HPDE6-E6E7 (cell line): ENCODE measurements around the gene TSPAN18.

Source experiments
- DNase-seq: peaks from one replicate; pipeline ENCODE4 v3.0.0; 2011; ENCODE audit warnings: missing footprints; ENCODE audit errors: extremely low spot score

The TSPAN18 gene

GRCh38 chr11:44942029-44942955 lies 215.5 kb downstream of the TSPAN18 start:
- no peak for DNase-seq

DNA sequence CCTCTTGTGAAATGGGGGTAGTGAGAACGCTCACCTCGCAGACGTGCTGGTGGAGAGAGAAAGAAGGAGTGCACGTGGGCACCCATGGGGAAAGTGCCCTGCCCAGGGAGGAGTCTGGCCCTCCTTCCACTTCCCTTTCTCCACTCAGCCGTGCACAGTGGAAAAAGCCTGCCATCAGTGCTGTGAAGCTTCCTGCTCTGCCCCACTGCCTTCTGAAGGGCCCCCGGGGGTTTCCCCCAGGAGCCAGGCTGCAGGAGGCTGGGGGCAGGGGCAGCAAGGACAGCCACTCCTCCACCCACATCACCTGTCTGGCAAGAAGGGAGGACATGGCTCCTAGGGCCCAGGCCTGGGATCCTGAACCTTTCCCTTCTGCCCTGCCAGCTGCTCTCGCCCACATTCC lies 216.4 kb downstream of the TSPAN18 start:
- no peak for DNase-seq

DNA sequence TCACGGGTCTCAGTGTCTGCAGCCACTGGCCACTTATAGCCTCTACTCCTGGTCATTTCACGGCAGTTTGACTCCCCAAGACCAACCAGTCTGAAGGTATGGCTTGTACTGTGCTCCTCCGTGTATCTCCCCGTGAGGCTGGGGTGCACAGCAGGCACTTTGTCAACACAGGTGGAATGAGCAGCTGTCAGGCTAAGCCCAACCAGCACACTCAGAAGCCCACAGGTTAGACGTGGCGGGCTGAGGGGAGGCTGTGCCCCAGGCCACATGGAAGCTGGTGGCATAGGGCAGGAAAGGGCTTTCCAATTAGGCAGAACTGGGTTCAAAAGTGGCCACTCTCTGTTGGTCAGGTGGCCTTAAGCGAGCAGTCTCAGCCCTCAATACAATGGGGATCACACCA lies 216.9 kb downstream of the TSPAN18 start:
- no peak for DNase-seq

- no peak for DNase-seq
Observed at GRCh38 chr11:44944181-44944852, 217.6 kb downstream of the TSPAN18 start.

- DNase-seq = no peak
Observed at GRCh38 chr11:44944853-44945235, 218.1 kb downstream of the TSPAN18 start.

DNA sequence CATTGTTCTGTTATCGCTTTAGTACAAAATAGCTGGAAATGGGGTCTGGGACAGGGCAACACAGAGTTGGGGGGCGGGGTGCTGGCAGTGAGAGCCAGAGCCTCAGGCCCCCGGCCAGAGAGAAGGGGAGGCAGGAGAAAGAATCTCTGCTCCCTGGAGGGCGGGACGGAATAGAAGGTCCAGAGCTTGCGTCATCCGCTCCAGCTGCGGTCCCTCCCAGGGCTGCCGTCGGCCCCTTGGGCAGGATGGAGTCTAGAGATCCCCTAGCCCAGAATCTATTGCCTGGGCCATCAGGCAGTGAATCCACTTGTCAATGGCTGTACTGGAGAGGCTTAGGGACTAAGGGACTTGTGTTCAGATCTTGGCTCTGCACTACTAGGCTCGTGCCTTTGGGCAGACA lies 218.9 kb downstream of the TSPAN18 start:
- DNase-seq = no peak

DNA sequence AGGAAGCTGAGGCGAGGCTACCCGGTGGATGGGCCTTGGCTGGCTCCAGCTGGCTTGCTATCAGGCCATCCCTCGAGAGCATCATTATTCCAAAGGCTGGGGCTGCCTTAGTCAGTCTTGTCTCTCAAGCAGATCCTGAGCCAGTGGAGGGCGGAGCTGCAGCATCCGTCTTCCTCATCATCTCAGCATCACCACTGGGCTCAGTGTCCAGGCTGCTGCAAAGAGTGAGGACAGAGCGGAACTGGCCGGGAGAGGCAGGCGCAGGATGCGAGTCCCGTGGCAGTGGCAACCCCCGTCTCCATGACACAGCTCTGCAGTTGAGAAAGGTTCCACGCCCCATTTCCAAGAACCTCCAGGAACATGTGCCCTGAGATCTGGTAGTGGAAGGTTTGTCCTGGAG lies 219.5 kb downstream of the TSPAN18 start:
- no peak for DNase-seq

GRCh38 chr11:44947114-44947513 lies 220.4 kb downstream of the TSPAN18 start:
- DNase-seq = no peak

DNA sequence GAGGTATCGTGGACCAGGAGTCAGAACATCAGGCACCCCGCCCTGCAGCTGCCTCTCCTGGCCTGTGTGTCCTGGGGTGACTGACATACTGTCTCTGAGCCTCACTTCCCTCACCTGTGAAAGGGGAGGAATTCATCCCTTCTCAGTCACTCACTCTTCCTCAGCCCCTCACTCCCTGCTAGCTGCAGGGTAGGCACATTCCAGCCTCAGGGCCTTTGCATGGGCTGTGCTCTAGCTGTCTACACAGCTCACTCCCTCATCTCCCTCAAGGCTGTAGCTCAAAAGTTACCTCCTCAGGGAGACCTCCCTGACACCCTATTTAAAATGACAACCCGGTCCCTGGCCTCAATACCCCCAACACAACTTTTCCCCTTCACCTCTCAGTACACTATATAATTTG lies 221.4 kb downstream of the TSPAN18 start:
- DNase-seq = no peak

- no peak for DNase-seq
Observed at GRCh38 chr11:44949160-44950030, 222.6 kb downstream of the TSPAN18 start.

- no peak for DNase-seq
Observed at GRCh38 chr11:44950031-44950624, 223.4 kb downstream of the TSPAN18 start.

DNA sequence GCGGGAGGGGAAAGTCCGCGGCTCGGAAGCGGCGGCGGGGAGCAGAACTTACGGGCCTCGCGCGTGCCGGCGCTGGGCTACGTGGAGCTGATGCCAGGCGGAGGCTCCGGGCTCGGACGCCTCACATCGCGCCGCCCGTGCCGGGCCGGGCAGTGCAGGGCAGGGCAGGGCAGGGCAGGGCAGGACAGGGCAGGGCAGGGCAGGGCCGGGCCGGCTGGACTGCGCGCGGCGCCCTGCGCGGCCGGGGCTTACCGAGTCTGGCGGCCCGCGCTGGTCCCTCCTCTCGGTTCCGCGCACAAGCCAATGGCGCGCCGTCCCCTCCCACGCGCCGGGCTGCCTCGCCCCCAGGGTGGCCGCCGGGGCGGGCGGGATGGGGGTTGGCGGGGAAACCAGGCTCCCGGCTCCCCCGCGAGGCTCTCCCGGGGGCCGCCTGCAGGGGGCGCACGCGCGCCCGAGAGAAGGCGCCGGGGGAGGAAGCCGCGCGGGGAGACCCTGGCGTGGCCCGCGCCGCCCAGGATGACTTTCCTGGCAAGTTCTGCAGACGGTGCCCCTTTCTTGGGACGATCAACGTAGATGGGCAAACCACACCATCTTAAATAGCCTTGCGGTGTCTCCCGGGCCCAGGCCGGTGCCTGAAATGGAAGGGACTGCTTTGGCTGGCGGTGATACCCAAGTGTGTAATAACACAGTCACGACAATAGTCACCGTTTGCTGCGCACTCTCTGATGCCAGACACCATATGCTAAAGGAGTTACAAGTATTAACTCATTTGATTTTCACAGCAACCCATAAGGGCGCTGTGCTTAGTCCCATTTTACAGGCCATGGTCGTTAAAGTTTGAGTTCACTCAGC lies 224.1 kb downstream of the TSPAN18 start, which contains the start of gene TP53I11:
Gene TP53I11, minus strand, starts transcription at position 259 of the 852 bp plus-strand sequence. CDS start 12,548 bp downstream, outside the sequence.
- DNase-seq = peak; percentile 68

DNA sequence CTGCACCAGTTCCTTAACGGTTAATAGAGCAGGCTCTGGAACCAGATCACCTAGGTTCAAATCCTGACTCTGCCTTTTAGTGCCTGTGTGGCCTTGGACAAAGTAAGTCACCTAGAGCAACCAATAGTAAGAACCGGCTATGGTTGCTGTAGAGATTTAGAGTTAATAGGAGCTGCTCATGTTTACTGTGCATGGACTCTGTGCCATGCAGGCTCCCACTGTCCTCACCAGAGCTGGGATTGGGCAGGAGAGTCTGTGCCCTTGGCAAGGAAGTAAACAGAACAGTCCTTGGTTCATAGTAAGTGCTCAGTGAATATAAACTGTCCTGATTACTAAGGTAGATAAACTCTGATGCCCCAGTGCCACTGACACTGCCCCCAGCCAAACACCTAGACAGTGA lies 225.3 kb downstream of the TSPAN18 start:
- DNase-seq = no peak

- DNase-seq = no peak
Observed at GRCh38 chr11:44952500-44953260, 225.9 kb downstream of the TSPAN18 start.

- no peak for DNase-seq
Observed at GRCh38 chr11:44954051-44954906, 227.5 kb downstream of the TSPAN18 start.

DNA sequence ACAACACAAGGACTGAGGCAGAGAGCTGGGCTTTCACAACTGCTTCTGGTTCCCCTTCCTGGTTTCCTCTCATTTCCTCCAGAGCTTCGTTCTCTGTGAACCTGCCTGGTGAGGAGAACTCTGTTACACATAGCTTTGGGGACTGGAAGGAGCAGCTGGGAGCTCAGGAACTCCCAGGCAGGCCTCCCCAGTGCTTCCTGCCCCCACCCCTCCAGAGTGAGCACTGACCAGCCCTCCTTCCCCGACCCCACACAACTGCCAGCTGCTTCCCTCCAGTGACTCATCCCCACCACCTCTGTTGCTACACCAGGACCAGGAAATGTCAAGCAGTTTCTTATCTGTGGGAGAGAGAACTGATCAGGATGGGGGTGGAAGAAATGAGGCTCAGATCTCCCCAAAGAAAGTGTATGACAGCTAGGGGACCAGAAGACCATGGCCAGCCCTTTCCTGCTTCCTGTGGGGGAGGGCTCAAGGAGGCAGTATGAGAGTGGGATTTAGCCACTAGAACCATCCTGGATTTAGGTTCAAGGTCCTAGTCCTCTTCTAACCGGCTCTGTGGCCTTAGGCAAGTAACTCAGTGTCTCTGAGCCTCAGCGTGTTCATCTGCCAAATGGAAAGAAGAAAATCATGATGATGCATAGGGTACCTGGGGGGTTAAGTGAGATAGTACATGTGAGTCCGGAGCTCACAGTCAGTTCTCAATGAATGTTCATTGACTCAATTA lies 228.4 kb downstream of the TSPAN18 start:
- peak; percentile 86 for DNase-seq

GRCh38 chr11:44957040-44957515 lies 230.3 kb downstream of the TSPAN18 start:
- no peak for DNase-seq
